ENCODE results near the gene RIOX2.

RIOX2 gene

GRCh38 chr3:97956051-97956450 lies 16.2 kb downstream of the RIOX2 start:
- Histone ChIP-seq H3K36me3 (ENCODE audit: insufficient read depth) (peaks cover 6% of the 10 kb centered on the region), H2AFZ (ENCODE audit: low read depth) (no peak overlapping the region), H3K4me3 (IDR thresholded peaks at IDR 0.05; ENCODE audit: insufficient read depth, low read depth, low read length) (no peak overlapping the region), H3K4me2 (no peak overlapping the region), H3K9ac (no peak overlapping the region), H3K79me2 (ENCODE audit: insufficient read depth, low read depth) (peaks cover 8% of the 10 kb centered on the region; the same call in 1 of the 2 replicates), H3K27ac (no peak overlapping the region), H4K20me1 (ENCODE audit: insufficient read depth) (no peaks in the 10 kb centered on the region), H3K27me3 (ENCODE audit: insufficient read depth, low read depth) (no peaks in the 10 kb centered on the region), H3K4me1 (ENCODE audit: low read depth, poor library complexity, severe bottlenecking) (no peaks in the 10 kb centered on the region)
- no peak for TF ChIP-seq CTCF (conservative IDR thresholded peaks at IDR 0.05; ENCODE audit: low read depth, low read length)

GRCh38 chr3:97954228-97954827 lies 17.9 kb downstream of the RIOX2 start:
- no peak overlapping the region for H2AFZ ChIP-seq (ENCODE audit: low read depth)
- H3K4me2 ChIP-seq: no peak overlapping the region
- peaks cover 11% of the 10 kb centered on the region; the same call in 1 of the 2 replicates for H3K36me3 ChIP-seq (ENCODE audit: insufficient read depth)
- H3K79me2 ChIP-seq (ENCODE audit: insufficient read depth, low read depth): no peaks in the 10 kb centered on the region
- H3K27me3 ChIP-seq (ENCODE audit: insufficient read depth, low read depth): no peaks in the 10 kb centered on the region
- H3K9ac ChIP-seq: no peak overlapping the region
- no peaks in the 10 kb centered on the region for H3K4me1 ChIP-seq (ENCODE audit: low read depth, poor library complexity, severe bottlenecking)
- H3K27ac ChIP-seq: no peak overlapping the region
- H4K20me1 ChIP-seq (ENCODE audit: insufficient read depth): no peaks in the 10 kb centered on the region
- no peak for TF ChIP-seq CTCF (conservative IDR thresholded peaks at IDR 0.05; ENCODE audit: low read depth, low read length)
- H3K4me3 ChIP-seq (IDR thresholded peaks at IDR 0.05; ENCODE audit: insufficient read depth, low read depth, low read length): no peak overlapping the region

- no peak overlapping the region for H2AFZ ChIP-seq (ENCODE audit: low read depth)
- H3K79me2 ChIP-seq (ENCODE audit: insufficient read depth, low read depth): no peaks in the 10 kb centered on the region
- H3K4me2 ChIP-seq: no peak overlapping the region
- H3K27ac ChIP-seq: no peak overlapping the region
- TF ChIP-seq CTCF (conservative IDR thresholded peaks at IDR 0.05; ENCODE audit: low read depth, low read length): no peak
- no peaks in the 10 kb centered on the region for H4K20me1 ChIP-seq (ENCODE audit: insufficient read depth)
- no peaks in the 10 kb centered on the region for H3K27me3 ChIP-seq (ENCODE audit: insufficient read depth, low read depth)
- H3K9ac ChIP-seq: no peak overlapping the region
- H3K36me3 ChIP-seq (ENCODE audit: insufficient read depth): peaks cover 8% of the 10 kb centered on the region; the same call in 1 of the 2 replicates
- H3K4me3 ChIP-seq (IDR thresholded peaks at IDR 0.05; ENCODE audit: insufficient read depth, low read depth, low read length): no peak overlapping the region
- no peaks in the 10 kb centered on the region for H3K4me1 ChIP-seq (ENCODE audit: low read depth, poor library complexity, severe bottlenecking)
Observed at GRCh38 chr3:97952872-97953271, 19.4 kb downstream of the RIOX2 start.

GRCh38 chr3:97952280-97952679 lies 20.0 kb downstream of the RIOX2 start:
- Histone ChIP-seq H3K27ac (no peak overlapping the region), H3K4me1 (ENCODE audit: low read depth, poor library complexity, severe bottlenecking) (no peaks in the 10 kb centered on the region), H3K36me3 (ENCODE audit: insufficient read depth) (peaks cover 8% of the 10 kb centered on the region; the same call in 1 of the 2 replicates), H3K4me2 (no peak overlapping the region), H3K27me3 (ENCODE audit: insufficient read depth, low read depth) (no peaks in the 10 kb centered on the region), H3K79me2 (ENCODE audit: insufficient read depth, low read depth) (no peaks in the 10 kb centered on the region), H3K4me3 (IDR thresholded peaks at IDR 0.05; ENCODE audit: insufficient read depth, low read depth, low read length) (no peak overlapping the region), H4K20me1 (ENCODE audit: insufficient read depth) (no peaks in the 10 kb centered on the region), H3K9ac (no peak overlapping the region), H2AFZ (ENCODE audit: low read depth) (no peak overlapping the region)
- TF ChIP-seq CTCF (conservative IDR thresholded peaks at IDR 0.05; ENCODE audit: low read depth, low read length): no peak
